Astrocyte of the spinal cord (primary cell): ENCODE measurements around the gene NEDD4L.

Source experiments
- DNase-seq: peaks from one replicate; pipeline ENCODE4 v3.0.0; 2011; ENCODE audit warnings: low read depth, low spot score
- H3K4me3 ChIP-seq: 2 replicates; pipeline ENCODE4 v1.5.1; 2011; ENCODE audit warnings: low read depth, mild to moderate bottlenecking, low read length, moderate library complexity
- in situ Hi-C: cut with HindIII; loops from 2 replicates; pipeline ENCODE4 v1.10.0; 2017; ENCODE audit warnings: low sequenced_read_pairs
- TF ChIP-seq, protein P1 (sequence below): IDR thresholded peaks from 2 replicates; pipeline ENCODE4 v1.5.1; 2012; ENCODE audit warnings: low read depth, mild to moderate bottlenecking, low read length, inconsistent platforms

Gene NEDD4L

DNA sequence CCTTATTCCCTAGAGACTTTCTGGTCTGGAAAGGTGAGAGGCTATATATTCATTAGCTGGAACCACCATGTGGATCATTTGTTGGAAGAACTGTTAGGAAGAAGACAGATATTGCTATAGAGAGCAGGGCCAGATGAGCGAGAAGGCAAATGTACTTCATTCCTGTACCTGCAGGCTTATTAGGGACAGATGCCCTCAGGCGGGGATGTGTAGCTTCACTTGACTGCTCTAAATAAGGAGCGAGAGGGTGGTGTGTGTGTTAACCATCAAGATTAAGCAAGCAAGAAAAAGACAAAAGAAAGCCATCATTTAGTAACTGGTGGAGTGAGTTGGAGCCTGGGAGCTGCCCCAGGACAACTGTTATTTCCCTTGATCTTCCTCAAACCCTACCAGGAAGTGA, 36.4 kb downstream of the NEDD4L start:
- no peak for DNase-seq
- in situ Hi-C loops = no loop called here
- TF ChIP-seq, protein P1, sequence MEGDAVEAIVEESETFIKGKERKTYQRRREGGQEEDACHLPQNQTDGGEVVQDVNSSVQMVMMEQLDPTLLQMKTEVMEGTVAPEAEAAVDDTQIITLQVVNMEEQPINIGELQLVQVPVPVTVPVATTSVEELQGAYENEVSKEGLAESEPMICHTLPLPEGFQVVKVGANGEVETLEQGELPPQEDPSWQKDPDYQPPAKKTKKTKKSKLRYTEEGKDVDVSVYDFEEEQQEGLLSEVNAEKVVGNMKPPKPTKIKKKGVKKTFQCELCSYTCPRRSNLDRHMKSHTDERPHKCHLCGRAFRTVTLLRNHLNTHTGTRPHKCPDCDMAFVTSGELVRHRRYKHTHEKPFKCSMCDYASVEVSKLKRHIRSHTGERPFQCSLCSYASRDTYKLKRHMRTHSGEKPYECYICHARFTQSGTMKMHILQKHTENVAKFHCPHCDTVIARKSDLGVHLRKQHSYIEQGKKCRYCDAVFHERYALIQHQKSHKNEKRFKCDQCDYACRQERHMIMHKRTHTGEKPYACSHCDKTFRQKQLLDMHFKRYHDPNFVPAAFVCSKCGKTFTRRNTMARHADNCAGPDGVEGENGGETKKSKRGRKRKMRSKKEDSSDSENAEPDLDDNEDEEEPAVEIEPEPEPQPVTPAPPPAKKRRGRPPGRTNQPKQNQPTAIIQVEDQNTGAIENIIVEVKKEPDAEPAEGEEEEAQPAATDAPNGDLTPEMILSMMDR = no peak
- H3K4me3 ChIP-seq = no peak overlapping the region

- in situ Hi-C loops = no loop called here
- TF ChIP-seq, protein P1 = no peak
- no peak for DNase-seq
- H3K4me3 ChIP-seq = no peak overlapping the region
Measured at GRCh38 chr18:58087928-58088690, 44.1 kb downstream of the NEDD4L start.

DNA sequence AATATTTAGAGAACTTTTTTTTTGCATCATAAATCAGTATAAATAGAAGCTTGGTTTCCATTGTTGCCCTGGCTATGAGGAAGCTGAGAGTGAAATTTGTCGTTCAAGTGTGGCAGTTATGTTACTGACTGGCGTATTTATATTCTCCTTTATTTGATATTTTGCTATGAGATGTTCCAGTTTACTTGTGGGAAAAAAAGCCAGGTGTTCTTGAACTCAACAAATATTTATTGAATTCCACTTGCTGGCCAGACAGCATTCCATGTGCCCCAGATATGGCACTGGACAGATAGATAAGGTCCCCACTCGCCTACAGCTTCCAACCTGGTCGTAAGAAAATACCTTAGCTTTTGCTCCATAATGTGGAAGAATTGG, 44.7 kb downstream of the NEDD4L start:
- H3K4me3 ChIP-seq = no peak overlapping the region
- in situ Hi-C loops = no loop called here
- no peak for DNase-seq
- TF ChIP-seq, protein P1 = no peak

DNA sequence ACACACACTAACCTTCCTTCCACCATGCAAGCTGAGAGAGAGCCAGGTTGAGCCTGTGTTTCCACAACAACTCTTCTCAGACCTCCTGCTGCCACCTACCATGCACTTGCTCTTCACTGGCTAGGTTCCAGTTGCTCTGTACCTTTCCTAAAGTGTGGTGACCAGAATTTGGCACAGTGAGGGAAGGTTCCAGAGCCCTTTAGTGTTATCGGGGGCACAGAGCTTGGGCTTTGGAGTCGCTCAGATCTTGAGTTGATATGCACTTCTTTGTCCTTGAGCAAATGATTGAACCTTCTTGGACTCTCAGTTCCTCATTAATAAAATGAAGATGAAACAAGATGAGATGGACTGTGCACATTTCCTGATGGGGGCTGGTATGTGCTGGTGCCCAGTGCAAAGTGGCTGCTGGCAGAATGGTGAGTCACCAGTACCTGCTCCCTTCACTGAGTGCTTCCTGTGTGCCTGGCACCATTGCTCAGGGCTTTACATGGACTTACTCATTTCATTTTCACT, 47.1 kb downstream of the NEDD4L start:
- no peak for DNase-seq
- no peak overlapping the region for H3K4me3 ChIP-seq
- in situ Hi-C loops = no loop called here
- TF ChIP-seq, protein P1 = no peak

DNA sequence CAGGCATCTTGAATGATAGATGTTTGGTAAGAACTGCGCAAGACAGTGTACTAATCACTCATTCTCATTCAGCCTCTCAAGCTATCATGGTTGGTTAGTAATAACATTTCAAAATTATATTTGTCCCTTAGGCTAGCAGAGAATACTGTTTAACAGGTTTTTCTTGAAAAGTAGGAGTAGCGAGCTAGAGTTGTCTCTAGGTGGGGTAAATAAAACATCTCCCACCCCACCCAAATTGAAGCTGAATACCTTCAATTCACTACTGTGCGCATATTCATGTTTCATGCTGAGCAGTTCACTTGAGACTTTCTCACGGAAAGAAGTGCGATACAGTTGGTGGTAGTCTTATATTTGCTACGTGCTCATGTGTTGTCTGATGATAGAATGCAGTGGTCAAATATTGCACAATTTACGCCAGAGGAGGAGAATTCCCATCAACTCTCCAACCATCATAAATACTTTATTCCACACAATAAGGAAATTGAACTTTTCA, 49.3 kb downstream of the NEDD4L start:
- no peak overlapping the region for H3K4me3 ChIP-seq
- TF ChIP-seq, protein P1 = no peak
- in situ Hi-C loops = no loop called here
- DNase-seq = no peak

- in situ Hi-C loops = no loop called here
- no peak overlapping the region for H3K4me3 ChIP-seq
- TF ChIP-seq, protein P1 = no peak
- no peak for DNase-seq
Measured at GRCh38 chr18:58095222-58095621, 51.2 kb downstream of the NEDD4L start.
